GM21786 (cell line): Measurements from ENCODE around the gene ACOT11.

Source experiments
- ATAC-seq: cut with Tn5 transposase; IDR thresholded peaks from one replicate; pipeline ENCODE4 v1.9.1; 2021; ENCODE audit not compliant: unreplicated experiment

The ACOT11 gene

DNA sequence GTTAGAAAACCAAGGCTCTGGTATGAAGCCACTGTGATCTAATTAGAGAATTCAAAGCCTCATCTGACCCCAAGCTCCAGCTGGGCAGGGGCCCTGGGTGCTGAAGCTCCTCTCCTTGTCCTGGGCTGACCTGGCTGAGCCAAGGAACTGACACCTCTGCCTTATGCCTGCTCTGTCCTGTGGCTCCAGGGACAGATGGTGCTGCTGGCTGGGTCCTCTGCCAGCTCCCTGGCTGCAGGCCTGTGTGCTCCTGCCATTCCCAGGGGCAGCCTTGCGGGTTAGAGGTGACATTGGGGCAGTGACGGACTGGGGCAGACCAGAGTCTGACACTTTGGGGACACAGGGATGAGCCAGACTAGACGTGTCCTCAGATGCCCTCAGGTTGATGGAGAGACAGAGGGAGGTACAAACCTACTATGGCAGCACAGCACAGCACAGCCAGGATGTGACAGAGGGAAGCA lies 11.8 kb downstream of the ACOT11 start:
- no peak for ATAC-seq

DNA sequence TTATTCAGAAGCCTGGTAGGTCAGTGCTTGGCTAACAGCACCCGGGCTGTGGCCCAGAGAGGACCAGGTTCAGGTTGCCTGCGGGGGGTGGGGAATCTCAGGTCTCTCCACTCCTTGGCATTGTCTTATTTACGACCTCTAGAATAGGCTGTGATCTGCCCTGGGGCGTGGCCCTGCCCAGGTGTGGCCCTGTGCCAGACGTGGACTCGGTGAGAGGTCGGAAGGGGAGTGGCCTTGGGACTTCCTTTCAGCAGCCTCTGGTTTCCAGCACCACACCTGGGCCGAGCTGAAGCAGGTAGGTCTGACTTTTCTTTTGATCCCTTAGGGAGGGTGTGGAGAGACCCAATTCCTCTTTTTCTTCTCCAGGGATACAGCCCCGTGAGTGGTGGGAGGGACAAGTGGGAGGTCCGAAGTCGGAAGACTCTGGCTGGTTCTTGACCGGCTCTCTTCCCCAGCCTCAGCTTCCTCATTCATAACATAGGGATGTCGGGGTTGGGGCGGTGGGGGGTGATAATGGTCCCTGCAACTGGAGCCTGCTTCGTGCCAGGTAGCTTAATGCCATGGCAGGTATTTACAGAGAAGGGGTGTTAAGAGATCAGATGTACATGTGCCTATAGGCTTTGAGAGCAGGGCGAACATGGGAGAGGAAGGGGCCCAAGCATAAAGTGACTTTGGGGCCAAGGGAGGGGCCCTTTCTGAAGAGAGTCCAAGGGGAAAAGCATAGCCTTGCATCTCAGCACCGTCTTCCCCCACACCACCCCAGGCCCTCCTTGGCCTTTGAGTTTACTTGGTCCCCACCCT lies 16.5 kb downstream of the ACOT11 start:
- ATAC-seq, result no peak

DNA sequence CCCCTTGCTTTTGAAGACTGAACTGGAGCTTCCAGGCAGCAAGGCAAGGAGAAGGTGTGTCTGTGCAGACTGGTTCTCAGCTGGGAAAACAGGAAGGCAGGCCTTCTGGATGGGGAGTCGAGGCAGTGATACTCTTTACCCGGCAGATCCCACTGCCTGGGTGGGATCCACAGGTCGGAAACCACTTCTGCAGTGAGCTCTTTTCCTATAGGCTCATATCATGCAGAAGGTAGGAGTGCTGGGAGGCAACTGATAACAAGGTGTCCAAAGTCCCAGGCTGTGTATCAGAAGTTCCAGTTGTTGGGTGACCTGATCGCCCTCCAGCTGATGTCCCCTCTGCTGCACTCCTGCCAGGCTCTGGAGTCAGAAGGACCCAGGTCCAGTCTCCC lies 17.1 kb downstream of the ACOT11 start:
- ATAC-seq, result no peak

DNA sequence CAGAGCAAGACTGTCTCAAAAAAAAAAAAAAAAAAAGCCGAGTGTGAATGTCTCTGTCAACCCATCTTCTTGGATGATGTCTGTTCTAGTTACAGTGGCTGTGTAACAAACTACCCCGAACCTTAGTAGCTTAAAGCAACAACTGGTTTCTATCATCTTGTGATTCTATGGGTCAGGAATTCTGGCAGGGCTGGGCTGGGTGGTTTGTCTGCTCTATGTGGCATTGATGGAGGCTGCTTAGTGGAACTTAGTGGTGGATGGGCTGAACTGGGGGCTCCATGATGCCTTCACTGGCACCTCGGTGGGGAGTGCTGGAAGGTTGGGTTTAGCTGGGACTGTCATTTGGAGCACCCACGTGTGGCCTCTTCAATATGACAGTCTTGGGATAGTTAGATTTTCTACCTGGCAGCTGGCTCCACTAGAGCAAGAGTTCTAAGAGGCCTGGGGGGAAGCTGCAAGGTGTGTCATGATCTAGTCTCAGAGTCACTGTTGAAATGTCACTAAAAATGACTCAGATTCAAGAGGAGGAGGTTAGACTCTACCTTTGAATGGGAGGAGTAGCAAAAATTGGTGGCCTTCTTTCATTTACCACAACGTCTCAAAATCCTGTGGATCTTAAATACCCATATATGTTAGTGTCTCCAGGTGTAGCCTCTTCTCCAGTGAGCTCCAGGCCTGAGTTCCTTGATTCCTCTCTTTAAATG lies 18.6 kb downstream of the ACOT11 start:
- ATAC-seq, result no peak

DNA sequence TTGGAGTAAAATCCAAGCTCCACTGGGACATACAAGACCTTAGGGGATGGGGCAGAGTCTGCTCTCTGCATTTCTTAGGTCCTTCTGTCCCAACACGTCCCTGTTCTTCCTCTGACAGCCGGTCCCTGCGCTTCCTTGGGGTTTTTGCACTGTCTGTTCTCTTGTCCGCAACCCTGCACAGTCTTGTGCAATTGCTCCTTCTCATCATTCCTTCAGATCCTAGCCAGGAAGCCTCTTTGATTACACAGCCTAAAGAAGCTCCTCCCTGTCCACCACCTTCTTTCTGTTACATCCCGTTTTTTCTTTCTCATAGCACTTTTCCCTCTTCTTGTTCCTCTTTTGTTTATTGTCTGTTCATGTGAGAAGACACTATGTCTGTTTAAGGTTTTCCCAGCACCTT lies 19.9 kb downstream of the ACOT11 start:
- no peak for ATAC-seq

DNA sequence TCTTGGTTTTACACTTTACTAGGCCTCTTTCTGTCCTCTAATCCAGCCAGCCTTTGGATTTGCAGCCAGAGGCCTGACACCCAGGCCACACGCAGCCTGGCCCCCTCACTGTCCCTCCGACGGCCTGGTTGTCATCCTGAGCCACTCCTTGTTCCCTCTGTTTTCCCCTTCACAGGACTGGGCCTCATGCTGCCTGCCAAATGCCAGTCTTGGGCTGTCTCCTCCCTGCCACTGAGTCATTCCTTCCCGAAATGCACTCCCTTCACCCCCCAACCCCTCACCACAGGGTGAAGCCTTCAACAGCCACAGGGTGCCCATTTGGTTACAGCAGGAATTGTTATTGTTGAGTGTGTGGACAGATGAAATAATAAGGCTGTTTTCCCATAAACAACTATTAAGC lies 21.3 kb downstream of the ACOT11 start:
- ATAC-seq, result no peak

DNA sequence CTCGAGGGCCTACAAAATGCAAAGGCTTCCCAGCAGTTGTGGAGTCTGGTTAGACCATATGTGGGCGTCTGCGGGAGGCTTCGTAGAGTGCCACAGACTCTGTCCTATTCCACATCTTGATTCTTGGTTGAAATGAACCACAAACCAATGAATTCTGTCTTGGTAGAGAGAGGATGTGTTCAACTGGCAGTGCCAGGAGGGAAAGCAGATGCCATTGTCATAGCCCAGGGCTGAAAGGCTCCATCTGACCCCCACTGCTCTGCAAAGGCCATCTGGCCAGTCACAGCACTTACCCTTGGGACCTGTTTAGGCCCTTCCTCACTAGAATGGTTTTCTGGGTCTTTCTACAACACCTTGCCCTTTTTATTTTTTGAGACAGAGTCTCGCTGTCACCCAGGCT lies 22.1 kb downstream of the ACOT11 start:
- ATAC-seq, result no peak

DNA sequence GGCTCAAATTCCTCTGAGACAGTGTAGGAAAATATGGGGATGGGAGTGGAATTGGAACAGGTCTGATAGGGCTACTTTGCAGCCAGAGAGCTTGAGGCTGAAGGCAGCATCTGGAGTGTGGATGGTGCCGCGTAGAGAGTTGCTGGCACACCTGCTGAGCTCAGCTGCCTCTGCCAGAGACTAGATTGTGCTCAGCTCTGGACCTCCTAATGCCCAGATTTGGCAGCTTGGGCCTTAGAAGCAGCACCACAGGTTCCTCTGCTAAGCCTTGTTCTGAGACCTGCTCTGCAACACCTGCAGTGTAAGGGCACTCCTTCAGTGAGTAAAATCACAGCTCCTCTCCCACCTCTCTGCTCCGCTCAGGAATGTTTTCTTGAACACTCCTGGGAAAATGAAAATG lies 23.3 kb downstream of the ACOT11 start:
- no peak for ATAC-seq

DNA sequence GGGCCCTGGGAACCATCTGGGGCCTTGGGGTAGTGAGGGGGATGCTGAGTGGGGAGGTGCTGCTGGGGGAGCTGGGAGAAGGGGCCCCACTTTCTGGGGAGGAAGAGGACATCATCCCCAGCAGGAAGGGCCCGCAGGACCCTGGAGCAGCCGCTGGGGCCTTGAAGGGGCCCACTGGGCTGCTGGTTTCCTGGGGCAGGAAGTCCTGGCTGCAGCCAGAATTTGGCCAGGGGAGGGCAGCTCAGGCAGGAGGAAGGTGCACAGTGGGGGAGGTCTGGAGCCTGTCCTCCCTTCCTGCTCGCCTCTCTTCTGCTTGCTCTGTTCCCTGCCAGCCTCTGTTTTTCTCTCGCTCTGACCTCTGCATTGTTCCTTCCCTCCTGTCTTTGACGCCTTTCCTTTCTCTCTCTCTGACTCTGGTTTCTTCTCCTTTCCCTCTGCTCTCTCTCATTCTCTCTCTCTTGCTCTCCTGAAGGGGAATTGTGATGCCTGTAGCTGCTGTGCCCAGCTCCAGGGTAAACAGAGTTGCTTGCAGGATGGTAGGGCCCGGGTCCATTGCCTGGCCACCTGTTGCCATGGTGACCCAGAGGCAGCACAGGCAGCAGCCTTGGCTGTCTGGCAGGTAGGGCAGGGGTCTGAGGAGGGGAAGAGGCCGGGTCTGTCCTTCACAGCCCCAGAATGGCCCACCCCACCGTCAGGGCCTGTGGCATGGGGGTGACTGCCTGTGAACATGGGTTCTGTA lies 23.9 kb downstream of the ACOT11 start:
- no peak for ATAC-seq

DNA sequence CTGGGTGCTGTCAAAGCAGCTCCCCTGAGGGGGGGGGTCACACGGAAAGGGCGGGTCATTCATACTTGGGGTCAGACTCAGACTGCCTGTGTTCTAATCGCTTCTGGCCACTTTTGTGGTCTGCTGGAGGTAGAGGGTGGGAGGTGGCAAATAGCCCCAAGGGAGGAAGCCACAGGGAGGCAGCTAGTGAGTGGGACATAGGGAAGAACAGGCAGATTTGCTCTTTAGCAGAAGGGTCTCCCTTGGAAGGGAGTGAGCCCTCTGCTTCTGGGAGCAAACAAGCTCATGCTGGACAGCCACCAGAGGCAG lies 24.5 kb downstream of the ACOT11 start:
- ATAC-seq, result no peak

DNA sequence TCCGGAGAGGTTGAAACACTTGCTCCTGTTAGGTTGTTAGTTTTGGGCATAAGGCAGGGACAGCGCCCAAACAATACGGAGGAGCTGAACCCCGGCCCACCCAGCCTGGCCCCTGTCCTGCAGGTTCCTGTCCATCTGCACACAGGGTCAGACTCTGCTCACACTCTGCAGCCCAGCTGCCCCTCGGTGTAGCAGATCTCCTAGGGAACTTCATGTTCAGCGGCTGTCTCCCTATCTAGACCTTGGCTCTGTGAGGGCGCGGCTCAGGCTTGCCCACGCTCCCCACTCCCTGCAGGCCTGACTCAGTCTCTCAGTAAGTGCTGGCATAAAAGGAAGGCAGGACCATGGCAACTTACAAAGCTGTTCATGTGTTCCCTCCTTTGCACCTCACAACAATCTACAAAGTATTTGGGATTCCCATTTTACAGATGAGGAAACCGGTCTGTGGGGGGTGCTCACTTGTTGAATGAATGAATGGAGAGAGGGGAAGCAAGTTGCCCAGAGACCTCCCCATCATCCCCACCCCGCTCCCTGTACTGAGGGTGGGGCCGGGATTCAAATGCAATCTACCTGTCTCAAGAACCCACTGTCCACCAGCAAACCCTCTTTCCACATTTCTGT lies 26.2 kb downstream of the ACOT11 start:
- ATAC-seq, result no peak

DNA sequence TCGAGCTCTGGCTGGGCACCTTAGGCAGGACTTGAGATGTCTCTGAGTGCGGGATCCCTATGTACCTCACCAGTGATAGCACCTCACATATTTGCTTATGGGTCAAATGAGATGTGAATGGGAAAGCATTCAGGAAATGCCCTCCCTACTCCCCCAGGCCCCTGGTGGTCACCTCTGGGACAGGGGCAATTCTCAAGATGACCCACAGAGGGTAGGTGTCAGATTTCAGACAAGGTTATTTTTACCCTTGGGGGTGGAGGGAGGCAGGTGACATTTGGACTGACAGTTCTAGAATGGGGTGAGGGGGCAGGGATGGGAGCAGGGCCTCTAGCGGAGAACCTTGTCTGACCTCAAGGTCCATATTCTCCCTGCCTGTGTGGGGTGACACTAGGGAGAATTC lies 27.1 kb downstream of the ACOT11 start:
- no peak for ATAC-seq

DNA sequence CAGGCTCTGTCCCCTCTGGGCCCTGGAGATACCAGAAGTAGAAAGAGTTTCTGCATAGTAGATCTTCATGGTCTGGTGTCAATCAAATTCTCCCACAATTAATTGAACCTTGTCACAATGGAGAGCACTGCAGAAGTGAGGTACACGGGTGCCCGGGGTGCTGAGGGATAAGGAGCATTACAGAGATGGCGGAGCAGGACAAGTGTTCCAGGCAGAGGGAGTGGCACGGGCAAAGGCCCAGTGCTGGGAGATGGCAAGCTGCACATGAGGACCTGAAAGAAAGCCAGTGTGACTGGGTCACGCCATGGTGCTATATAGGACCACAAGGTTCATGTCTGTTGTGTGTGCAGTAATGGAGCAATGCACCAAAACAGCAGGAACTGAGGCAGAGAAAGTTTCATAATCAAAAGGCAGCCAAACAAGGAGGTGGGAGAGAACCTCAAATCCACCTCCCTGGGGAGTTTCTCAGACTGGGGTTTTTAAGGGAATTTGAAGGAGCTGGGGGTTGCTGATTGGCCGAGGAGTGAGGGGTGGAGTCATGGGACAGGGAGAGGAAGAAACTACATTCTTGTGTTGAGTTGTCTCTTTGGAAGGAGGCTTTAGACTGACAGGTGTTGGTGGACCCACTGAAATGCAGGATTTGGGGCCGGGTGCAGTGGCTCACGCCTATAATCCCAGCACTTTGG lies 27.7 kb downstream of the ACOT11 start:
- no peak for ATAC-seq

DNA sequence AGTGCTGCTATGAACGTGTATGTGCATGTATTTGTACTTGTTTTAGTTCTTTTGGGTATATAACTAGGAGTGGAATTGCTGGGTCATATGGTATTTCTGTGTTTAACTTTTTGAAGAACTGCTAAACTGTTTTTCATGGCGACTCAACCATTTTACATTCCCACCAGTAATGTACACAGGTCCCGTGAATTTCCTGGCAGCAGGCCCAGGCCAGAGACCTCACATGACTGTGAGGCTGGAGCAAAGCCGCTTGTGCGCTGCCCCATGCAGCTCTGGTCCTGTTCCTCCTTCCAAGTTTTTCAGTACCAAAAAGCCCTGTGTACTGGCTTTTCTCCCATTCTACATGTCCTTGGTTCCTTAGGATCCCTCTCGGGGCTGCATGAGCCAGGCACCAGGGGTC lies 29.6 kb downstream of the ACOT11 start:
- ATAC-seq, result no peak

DNA sequence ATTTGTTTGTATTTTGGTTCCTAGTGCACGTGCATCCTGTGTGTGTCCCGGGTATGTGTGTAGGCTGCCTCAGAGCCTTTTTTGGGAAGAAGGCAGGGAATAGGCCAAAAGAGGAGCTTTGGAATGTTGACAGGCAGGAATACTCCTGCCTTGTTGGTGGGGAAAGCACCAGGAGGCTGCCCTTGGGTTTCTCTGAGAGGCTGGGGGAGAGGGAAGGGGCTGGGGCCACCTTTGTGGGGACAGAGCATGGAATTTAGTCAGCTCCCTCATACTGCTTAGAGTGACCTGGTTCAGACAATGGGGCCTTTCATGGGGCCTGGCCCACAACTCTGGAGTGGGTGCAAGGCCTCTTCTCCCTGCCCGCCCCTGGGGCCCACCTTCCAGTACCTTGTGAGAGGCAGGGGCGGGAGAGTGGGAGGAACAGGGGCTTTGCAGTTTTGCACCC lies 31.3 kb downstream of the ACOT11 start:
- no peak for ATAC-seq

DNA sequence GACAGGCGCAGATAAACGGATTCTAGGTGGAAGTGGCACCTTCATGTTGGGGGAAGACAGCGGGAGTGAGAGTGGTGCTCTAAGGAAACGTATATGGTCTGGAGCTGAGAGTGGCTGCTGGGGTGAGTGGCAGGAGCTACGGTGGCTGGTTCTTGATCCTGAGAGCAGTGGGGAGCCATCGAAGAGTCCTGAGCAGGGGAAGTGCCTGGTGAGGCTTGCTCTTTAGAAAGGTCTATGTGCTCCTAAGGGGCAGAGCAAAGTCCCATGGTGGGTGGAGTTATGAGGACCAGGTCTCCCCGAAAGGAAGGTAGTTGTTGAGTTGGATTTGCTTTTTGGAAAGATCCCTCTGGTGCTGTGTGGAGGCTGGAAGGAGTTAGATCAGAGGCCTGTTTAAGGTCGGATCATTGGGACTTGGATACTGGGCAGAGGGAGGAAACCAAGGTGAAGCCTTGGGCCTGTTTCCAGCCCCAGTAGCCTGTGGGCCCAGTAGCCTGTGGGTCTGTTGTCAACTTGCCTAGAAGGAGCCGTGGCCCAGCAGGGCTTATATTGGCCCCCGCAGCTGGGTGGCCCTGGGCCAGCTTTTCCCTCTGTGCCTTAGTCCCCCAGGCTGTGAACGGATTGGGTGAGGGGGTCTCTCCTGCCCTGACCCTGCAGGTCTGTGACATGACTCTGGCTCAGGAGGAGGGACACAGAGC lies 33.0 kb downstream of the ACOT11 start:
- no peak for ATAC-seq

DNA sequence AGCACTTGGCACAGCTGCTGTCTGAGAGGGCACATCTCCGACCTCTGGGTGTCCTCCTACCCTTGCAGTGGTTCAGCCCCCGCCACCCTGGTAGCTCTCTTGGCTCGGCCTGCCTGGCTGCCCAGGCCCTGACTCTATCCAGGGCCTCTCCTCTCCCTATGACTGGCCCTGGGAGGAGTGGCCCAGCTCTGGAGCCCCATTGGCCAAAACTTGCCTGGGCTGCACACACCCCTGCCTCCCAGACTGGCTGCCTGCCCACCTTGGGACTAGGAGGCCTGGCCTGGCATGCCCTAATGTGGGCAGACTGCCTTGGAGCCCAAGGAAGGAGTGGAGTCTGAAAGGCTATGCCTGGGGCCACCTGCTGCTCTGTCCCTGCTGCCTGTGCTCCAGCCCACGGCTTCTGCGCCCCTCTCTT lies 33.6 kb downstream of the ACOT11 start:
- ATAC-seq, result no peak

DNA sequence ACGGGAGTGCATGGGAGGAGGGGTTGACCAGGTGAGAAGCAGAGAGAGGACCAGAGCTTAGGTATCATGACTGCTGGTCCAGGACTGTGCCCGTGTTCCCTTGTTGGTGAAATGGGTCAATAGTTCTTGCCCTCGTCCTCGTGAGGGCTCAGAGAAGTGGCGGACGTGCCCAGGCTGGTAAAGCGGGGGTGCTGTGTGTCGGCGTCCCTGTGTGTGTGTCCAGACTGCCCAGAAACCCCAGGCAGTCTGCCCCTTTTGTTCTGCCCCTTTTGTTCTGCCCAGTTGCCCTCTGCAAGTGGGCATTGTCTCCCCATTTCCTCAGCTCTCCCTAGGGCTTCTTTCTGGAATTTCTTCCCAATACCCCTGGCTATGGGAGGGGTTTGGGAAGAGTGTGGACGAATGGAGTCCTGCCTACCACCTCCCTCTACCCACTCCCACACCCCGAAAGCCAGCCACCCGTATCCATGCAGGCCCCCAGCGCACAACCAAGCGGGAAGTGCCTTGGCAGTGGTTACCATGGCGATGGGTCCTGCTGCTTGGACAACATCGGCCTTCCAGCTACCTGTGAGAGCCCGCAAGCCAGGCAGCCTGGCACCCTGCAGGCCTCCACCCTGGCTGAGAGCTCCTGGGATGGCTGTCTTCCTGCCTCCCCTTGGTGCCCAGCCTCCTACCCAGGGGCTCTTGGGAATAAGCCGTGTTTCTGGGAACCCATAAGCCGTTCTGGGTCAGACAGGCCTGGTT lies 34.7 kb downstream of the ACOT11 start:
- no peak for ATAC-seq

DNA sequence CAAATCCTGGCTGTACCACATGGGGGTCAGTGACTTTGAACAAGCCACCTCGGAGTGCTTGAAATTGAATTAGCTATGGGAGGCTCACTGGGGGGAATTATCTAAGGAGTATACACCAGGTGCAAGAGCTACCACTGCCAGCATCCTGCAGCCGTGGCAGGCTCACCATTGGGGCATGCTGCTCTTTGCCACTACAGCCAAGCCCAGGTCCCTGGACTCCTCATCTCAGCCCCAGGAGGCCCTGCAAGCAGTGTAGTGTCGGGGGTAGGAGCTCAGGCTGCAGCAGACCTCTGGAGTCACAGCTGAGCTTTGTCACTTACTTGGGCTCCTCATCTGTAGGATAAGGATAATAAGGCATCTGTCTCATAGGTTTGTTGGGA lies 35.3 kb downstream of the ACOT11 start:
- no peak for ATAC-seq

DNA sequence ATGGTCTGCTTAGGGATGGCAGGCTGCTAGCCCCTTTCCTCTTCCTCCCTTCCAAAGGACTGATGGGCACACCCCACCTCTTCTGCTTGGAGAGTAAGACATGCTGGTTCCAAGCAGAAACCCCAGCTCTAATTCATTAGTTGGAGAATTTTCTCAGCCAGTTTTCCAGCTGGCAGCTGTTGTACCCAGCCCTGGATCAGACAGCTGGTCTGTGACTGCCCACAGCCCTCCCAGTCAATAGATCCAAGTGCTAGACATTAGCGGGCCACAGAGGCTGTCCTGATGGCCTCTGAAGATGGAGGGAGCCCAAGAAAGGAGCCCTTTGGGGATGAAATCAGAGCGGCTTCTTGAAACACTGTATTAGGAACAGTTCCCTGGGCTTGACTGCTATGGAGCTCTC lies 35.8 kb downstream of the ACOT11 start:
- no peak for ATAC-seq
